NB4 (cell line): ENCODE measurements around the gene LDLRAD2.
A peak's percentile ranks its signal among the peaks of the same experiment; 100 is the strongest.
"Not testable (repeated sequence)": the region's sequence is repeated elsewhere in the genome, so short reads cannot be mapped to it uniquely, and the experiment has no call there.

Source experiments
- DNase-seq: peaks from one replicate; pipeline ENCODE4 v3.0.0; 2010; ENCODE audit warnings: low read depth
- H3K4me3 ChIP-seq: one replicate; pipeline ENCODE4 v1.5.1; 2011; ENCODE audit warnings: mild to moderate bottlenecking, low read depth, low read length, moderate library complexity
- CTCF ChIP-seq: IDR thresholded peaks from one replicate; pipeline ENCODE4 v1.5.1; 2012; ENCODE audit warnings: low read depth, low read length
- MAX ChIP-seq: IDR thresholded peaks from 2 replicates; pipeline ENCODE4 v1.6.1; 2011; ENCODE audit warnings: low read depth, low read length
- MYC ChIP-seq: IDR thresholded peaks from 2 replicates; pipeline ENCODE4 v1.6.1; 2011; ENCODE audit warnings: low read depth, low read length
- POLR2A ChIP-seq: IDR thresholded peaks from 2 replicates; pipeline ENCODE4 v1.6.1; 2011; ENCODE audit warnings: mild to moderate bottlenecking; ENCODE audit not compliant: insufficient read length; ENCODE audit errors: extremely low read depth

The LDLRAD2 gene

GRCh38 chr1:21783679-21784603 is 28.1 kb upstream of the LDLRAD2 start:
- H3K4me3 ChIP-seq: peak overlapping the region; percentile 78
- DNase-seq: peak; percentile 97
- TF ChIP-seq POLR2A (no peak), MYC (peak; percentile 74; the same call in 1 of the 2 replicates), MAX (peak; percentile 77), CTCF (no peak)

- not testable (repeated sequence) for DNase-seq, H3K4me3 ChIP-seq
Observed at GRCh38 chr1:21785764-21786163, 26.3 kb upstream of the LDLRAD2 start.

- no peak for TF ChIP-seq MYC
- no peak for DNase-seq
- H3K4me3 ChIP-seq: no peak overlapping the region
Observed at GRCh38 chr1:21786640-21787039, 25.4 kb upstream of the LDLRAD2 start.

- TF ChIP-seq MAX: no peak
- no peak for TF ChIP-seq MYC
- TF ChIP-seq CTCF: no peak
- TF ChIP-seq POLR2A: no peak
- H3K4me3 ChIP-seq: no peak overlapping the region
- DNase-seq: no peak
Observed at GRCh38 chr1:21793104-21793503, 19.0 kb upstream of the LDLRAD2 start.

- no peak overlapping the region for H3K4me3 ChIP-seq
- TF ChIP-seq MYC (no peak), CTCF (no peak), MAX (no peak), POLR2A (no peak)
- DNase-seq: no peak
Observed at GRCh38 chr1:21794656-21795055, 17.4 kb upstream of the LDLRAD2 start.

- TF ChIP-seq CTCF: no peak
- TF ChIP-seq MAX: no peak
- no peak for TF ChIP-seq POLR2A
- no peak overlapping the region for H3K4me3 ChIP-seq
- DNase-seq: no peak
Observed at GRCh38 chr1:21795075-21795474, 17.0 kb upstream of the LDLRAD2 start.

- TF ChIP-seq MAX: no peak
- TF ChIP-seq POLR2A: no peak
- no peak for TF ChIP-seq CTCF
- no peak for TF ChIP-seq MYC
- H3K4me3 ChIP-seq: no peak overlapping the region
- no peak for DNase-seq
Observed at GRCh38 chr1:21799730-21800129, 12.3 kb upstream of the LDLRAD2 start.
